NCI-H146 (cell line): ENCODE results near the gene ATP1B2.
A peak's percentile ranks its signal among the peaks of the same experiment; 100 is the strongest.

Experiments used
- DNase-seq: peaks from one replicate; lab custom pipeline; 2025; lab: John Stamatoyannopoulos, UW

The ATP1B2 gene

GRCh38 chr17:7685533-7686221 lies 35.0 kb downstream of the ATP1B2 start:
- DNase-seq: peak; percentile 91

- DNase-seq: peak; percentile 87
These were observed 35.7 kb downstream of the ATP1B2 start for GRCh38 chr17:7686222-7687071.

GRCh38 chr17:7687072-7687907 lies 36.6 kb downstream of the ATP1B2 start, which contains the start of gene TP53:
TSS of gene TP53 (minus strand) at chr17:7687490. CDS start at chr17:7676594, 10,896 bp downstream.
- DNase-seq: peak; percentile 92

GRCh38 chr17:7687908-7688807 lies 37.4 kb downstream of the ATP1B2 start, which contains the start of gene WRAP53:
TSS of gene WRAP53 (plus strand) at chr17:7688477. CDS start at chr17:7688649, 172 bp downstream.
- DNase-seq: peak; percentile 96

- no peak for DNase-seq
These were observed 38.1 kb downstream of the ATP1B2 start for GRCh38 chr17:7688808-7689316.

- no peak for DNase-seq
These were observed 44.9 kb downstream of the ATP1B2 start for GRCh38 chr17:7695586-7695985.

GRCh38 chr17:7697828-7698588 lies 47.3 kb downstream of the ATP1B2 start:
- DNase-seq: no peak

- DNase-seq: no peak
These were observed 49.8 kb downstream of the ATP1B2 start for GRCh38 chr17:7700510-7700909.

- no peak for DNase-seq
These were observed 51.0 kb downstream of the ATP1B2 start for GRCh38 chr17:7701681-7702080.

GRCh38 chr17:7702776-7703175 lies 52.0 kb downstream of the ATP1B2 start:
- DNase-seq: no peak

- DNase-seq: peak; percentile 40
These were observed 53.1 kb downstream of the ATP1B2 start for GRCh38 chr17:7703584-7704479.

GRCh38 chr17:7704601-7705268 lies 54.0 kb downstream of the ATP1B2 start, which contains the start of gene EFNB3:
TSS of gene EFNB3 (plus strand) at chr17:7705202. CDS start at chr17:7705599, 397 bp downstream.
- DNase-seq: peak; percentile 63

- peak; percentile 32 for DNase-seq
These were observed 54.8 kb downstream of the ATP1B2 start for GRCh38 chr17:7705269-7706255.

GRCh38 chr17:7706631-7707354 lies 56.1 kb downstream of the ATP1B2 start:
- DNase-seq: no peak
